ENCODE data around the gene PKIB. TPM values are rescaled to one million over a fixed set of nuclear protein-coding genes. Genes with fewer than 3 reads are reported as not detected.

PKIB gene
- total and polyA plus RNA-seq, 3 donors from 2014 or later: 1.4 to 5.0 (median 3.3) TPM

GRCh38 chr6:122665929-122666328 is 55.7 kb downstream of the PKIB start:
- H3K27me3 ChIP-seq: no peaks in the 10 kb centered on the region
- 87 to 88% methylated on average over 4 of the region's 4 CpGs for WGBS, 2 donors
- no peaks in the 10 kb centered on the region for H3K9me3 ChIP-seq
- no peak for DNase-seq
- H3K36me3 ChIP-seq (ENCODE audit: low read depth, missing control alignments): no peaks in the 10 kb centered on the region
- H3K4me1 ChIP-seq: no peaks in the 10 kb centered on the region
- no peak overlapping the region for H3K27ac ChIP-seq
- no peak for TF ChIP-seq CTCF (IDR thresholded peaks at IDR 0.05)
- TF ChIP-seq POLR2A (IDR thresholded peaks at IDR 0.05): no peak
- intact Hi-C loops (cut with DNase I; ENCODE audit: low total_unique reads): no loop called here
- H3K4me3 ChIP-seq: no peak overlapping the region

- Histone ChIP-seq H3K27ac (no peak overlapping the region), H3K9me3 (no peaks in the 10 kb centered on the region), H3K4me1 (no peaks in the 10 kb centered on the region), H3K4me3 (no peak overlapping the region), H3K27me3 (no peaks in the 10 kb centered on the region), H3K36me3 (ENCODE audit: low read depth, missing control alignments) (no peaks in the 10 kb centered on the region)
- TF ChIP-seq CTCF (IDR thresholded peaks at IDR 0.05): no peak
- TF ChIP-seq POLR2A (IDR thresholded peaks at IDR 0.05): no peak
- 81 to 90% methylated on average over 2 of the region's 2 CpGs for WGBS, 2 donors
- DNase-seq: no peak
- intact Hi-C loops (cut with DNase I; ENCODE audit: low total_unique reads): no loop called here
Measured at GRCh38 chr6:122666418-122666817, 56.2 kb downstream of the PKIB start.

- H3K4me1 ChIP-seq: no peaks in the 10 kb centered on the region
- intact Hi-C loops (cut with DNase I; ENCODE audit: low total_unique reads): no loop called here
- H3K27ac ChIP-seq: no peak overlapping the region
- H3K4me3 ChIP-seq: no peak overlapping the region
- TF ChIP-seq POLR2A (IDR thresholded peaks at IDR 0.05) (no peak), CTCF (IDR thresholded peaks at IDR 0.05) (no peak)
- H3K36me3 ChIP-seq (ENCODE audit: low read depth, missing control alignments): no peaks in the 10 kb centered on the region
- H3K27me3 ChIP-seq: no peaks in the 10 kb centered on the region
- WGBS, 2 donors: 39 to 44% methylated on average over 2 of the region's 2 CpGs
- H3K9me3 ChIP-seq: no peaks in the 10 kb centered on the region
- DNase-seq: no peak
Measured at GRCh38 chr6:122669418-122669817, 59.2 kb downstream of the PKIB start.

- H3K9me3 ChIP-seq: no peaks in the 10 kb centered on the region
- no peaks in the 10 kb centered on the region for H3K4me1 ChIP-seq
- H3K36me3 ChIP-seq (ENCODE audit: low read depth, missing control alignments): no peaks in the 10 kb centered on the region
- no peaks in the 10 kb centered on the region for H3K27me3 ChIP-seq
- intact Hi-C loops (cut with DNase I; ENCODE audit: low total_unique reads): no loop called here
- WGBS, 2 donors: 89 to 91% methylated on average over 3 of the region's 3 CpGs
- H3K4me3 ChIP-seq: no peak overlapping the region
- no peak overlapping the region for H3K27ac ChIP-seq
- no peak for DNase-seq
- TF ChIP-seq POLR2A (IDR thresholded peaks at IDR 0.05) (no peak), CTCF (IDR thresholded peaks at IDR 0.05) (no peak)
Measured at GRCh38 chr6:122669868-122670267, 59.7 kb downstream of the PKIB start.

GRCh38 chr6:122671251-122671650 is 61.0 kb downstream of the PKIB start:
- DNase-seq: no peak
- intact Hi-C loops (cut with DNase I; ENCODE audit: low total_unique reads): no loop called here

More at GRCh38 chr6:122671251-122671650, 61.0 kb downstream of the PKIB start:
- no peak overlapping the region for H3K4me3 ChIP-seq
- TF ChIP-seq CTCF (IDR thresholded peaks at IDR 0.05) (no peak), POLR2A (IDR thresholded peaks at IDR 0.05) (no peak)
- H3K9me3 ChIP-seq: no peaks in the 10 kb centered on the region
- H3K27me3 ChIP-seq: no peaks in the 10 kb centered on the region
- WGBS, 2 donors: 46 to 50% methylated on average over 2 of the region's 2 CpGs
- no peaks in the 10 kb centered on the region for H3K4me1 ChIP-seq
- no peaks in the 10 kb centered on the region for H3K36me3 ChIP-seq (ENCODE audit: low read depth, missing control alignments)
- no peak overlapping the region for H3K27ac ChIP-seq

All from testis (tissue), 3 donors.